DND-41 (cell line): ENCODE results near the gene LLGL2.

Experiments used
- CTCF ChIP-seq: IDR thresholded peaks from 2 replicates; pipeline ENCODE4 v1.5.1; 2012; ENCODE audit warnings: borderline replicate concordance, low read length, moderate library complexity, mild to moderate bottlenecking; ENCODE audit not compliant: poor library complexity, severe bottlenecking; ENCODE audit errors: extremely low read depth
- EZH2 ChIP-seq: IDR thresholded peaks from 3 replicates; pipeline ENCODE4 v1.6.1; 2012; ENCODE audit warnings: borderline replicate concordance, low read depth, mild to moderate bottlenecking, moderate library complexity, low read length, inconsistent platforms; ENCODE audit not compliant: severe bottlenecking

DNA sequence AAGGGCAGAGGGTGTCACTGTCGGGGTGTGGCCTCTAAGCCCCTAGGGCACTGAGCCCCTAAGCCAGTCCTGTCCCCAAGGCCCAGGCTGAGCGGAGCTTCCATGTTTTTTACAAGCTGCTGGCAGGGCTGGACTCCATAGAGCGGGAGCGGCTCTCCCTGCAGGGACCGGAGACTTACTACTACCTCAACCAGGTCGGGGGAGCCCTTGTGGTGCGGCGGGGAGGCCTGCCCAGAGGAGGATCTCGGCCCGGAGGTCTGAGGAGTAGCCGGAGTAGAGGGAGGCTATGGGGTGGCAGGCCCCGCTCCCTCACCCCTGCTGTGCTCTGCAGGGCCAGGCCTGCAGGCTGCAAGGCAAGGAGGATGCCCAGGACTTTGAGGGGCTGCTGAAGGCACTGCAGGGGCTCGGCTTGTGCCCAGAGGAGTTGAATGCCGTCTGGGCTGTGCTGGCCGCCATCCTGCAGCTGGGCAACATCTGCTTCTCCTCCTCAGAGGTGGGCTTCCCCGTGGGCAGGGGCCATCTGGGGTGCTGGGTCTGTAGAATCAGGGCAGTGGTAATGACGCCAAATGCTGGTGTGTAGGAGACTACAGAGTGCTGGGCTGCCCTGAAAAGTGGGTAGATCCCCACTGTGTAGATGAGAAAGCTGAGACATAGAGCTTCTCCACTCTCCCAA is 67.0 kb downstream of the LLGL2 start:
- TF ChIP-seq CTCF (no peak), EZH2 (no peak)
